ENCODE measurements around the gene P2RY6. TPM values are rescaled to one million over a fixed set of nuclear protein-coding genes. Genes with fewer than 3 reads are reported as not detected.

Gene P2RY6
- total RNA-seq, 1 experiment from 2014 or later, result 0.15 TPM

DNA sequence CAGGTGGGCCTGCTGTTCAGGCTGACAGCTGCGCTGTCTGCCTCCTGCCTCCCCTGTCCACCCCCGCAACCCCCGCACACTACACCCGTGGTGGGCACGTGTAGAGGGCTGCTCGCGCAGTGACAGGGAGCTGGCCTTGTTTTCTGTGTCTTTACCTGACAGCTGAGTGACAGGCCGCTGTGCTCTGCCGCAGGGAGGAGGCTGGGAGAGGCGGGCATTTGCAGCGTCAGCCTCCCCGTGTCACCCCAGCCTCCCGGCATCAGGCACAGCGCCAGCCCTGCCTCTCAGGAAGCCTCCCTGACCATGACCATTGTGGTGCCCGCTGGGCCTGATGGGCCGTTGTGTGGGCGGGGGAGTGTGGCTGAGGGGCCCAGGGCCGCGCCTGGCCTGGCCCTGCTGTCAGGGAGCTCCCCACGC, 72.1 kb downstream of the P2RY6 start:
- CTCF ChIA-PET, result interaction anchor here (1.3 kb wide), 2 partner anchors 9 to 16 kb away, joined by 3 to 5 read pairs; no protein-coding TSS in a partner anchor
- no peaks in the 10 kb centered on the region for H3K27me3 ChIP-seq (ENCODE audit: insufficient read depth, low read length)
- H3K9me3 ChIP-seq (ENCODE audit: control insufficient read depth in 1 of 2, insufficient read depth in 1 of 2, low read depth in 1 of 2, low read length in 2 of 2), result no peaks in the 10 kb centered on the region
- no peak overlapping the region for H3K9ac ChIP-seq (ENCODE audit: low read length)
- RAD21 ChIA-PET (ENCODE audit: low non-redundant PET in 1 of 2, low total read pairs in 2 of 2, uncharacterized antibody in 2 of 2, unreplicated experiment in 2 of 2), result no interaction called here
- BruUV-seq (replicated peaks), result no TSS peak
- DNase-seq (ENCODE audit: low read depth, low spot score) (no peak), ATAC-seq (no peak)
- H3K79me2 ChIP-seq (ENCODE audit: insufficient read depth, low read length), result no peaks in the 10 kb centered on the region
- no peak overlapping the region for H3K27ac ChIP-seq (ENCODE audit: low read depth, low read length)
- intact Hi-C loops (cut with micrococcal nuclease), result no loop called here
- POLR2A ChIA-PET, result no interaction called here
- TF ChIP-seq POLR2AphosphoS5 (IDR thresholded peaks at IDR 0.05; ENCODE audit: low read depth, low read length) (no peak), REST (IDR thresholded peaks at IDR 0.05; ENCODE audit: low read depth) (no peak), POLR2A (IDR thresholded peaks at IDR 0.05; ENCODE audit: borderline replicate concordance, extremely low read depth, insufficient read depth, insufficient read length) (no peak), EZH2phosphoT487 (IDR thresholded peaks at IDR 0.05; ENCODE audit: borderline replicate concordance) (no peak), EGR1 (IDR thresholded peaks at IDR 0.05; ENCODE audit: low read depth) (no peak), CBX3 (IDR thresholded peaks at IDR 0.05; ENCODE audit: low read depth) (no peak), RAD21 (IDR thresholded peaks at IDR 0.05; ENCODE audit: low read depth) (no peak), ELF1 (IDR thresholded peaks at IDR 0.05; ENCODE audit: borderline replicate concordance, low read depth) (no peak), FOSL1 (IDR thresholded peaks at IDR 0.05; ENCODE audit: low read depth) (no peak), SIN3A (IDR thresholded peaks at IDR 0.05; ENCODE audit: low read depth) (no peak), ZFX (IDR thresholded peaks at IDR 0.05) (no peak), EZH2 (IDR thresholded peaks at IDR 0.05) (no peak), SP1 (IDR thresholded peaks at IDR 0.05; ENCODE audit: low read depth) (no peak), CEBPB (IDR thresholded peaks at IDR 0.05; ENCODE audit: low read depth) (no peak), YY1 (IDR thresholded peaks at IDR 0.05; ENCODE audit: extremely low read depth, insufficient replicate concordance, low read depth, low read length) (no peak)
- TF ChIP-seq, protein P1, sequence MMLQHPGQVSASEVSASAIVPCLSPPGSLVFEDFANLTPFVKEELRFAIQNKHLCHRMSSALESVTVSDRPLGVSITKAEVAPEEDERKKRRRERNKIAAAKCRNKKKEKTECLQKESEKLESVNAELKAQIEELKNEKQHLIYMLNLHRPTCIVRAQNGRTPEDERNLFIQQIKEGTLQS (IDR thresholded peaks at IDR 0.05), result no peak
- TF ChIP-seq, protein P2, sequence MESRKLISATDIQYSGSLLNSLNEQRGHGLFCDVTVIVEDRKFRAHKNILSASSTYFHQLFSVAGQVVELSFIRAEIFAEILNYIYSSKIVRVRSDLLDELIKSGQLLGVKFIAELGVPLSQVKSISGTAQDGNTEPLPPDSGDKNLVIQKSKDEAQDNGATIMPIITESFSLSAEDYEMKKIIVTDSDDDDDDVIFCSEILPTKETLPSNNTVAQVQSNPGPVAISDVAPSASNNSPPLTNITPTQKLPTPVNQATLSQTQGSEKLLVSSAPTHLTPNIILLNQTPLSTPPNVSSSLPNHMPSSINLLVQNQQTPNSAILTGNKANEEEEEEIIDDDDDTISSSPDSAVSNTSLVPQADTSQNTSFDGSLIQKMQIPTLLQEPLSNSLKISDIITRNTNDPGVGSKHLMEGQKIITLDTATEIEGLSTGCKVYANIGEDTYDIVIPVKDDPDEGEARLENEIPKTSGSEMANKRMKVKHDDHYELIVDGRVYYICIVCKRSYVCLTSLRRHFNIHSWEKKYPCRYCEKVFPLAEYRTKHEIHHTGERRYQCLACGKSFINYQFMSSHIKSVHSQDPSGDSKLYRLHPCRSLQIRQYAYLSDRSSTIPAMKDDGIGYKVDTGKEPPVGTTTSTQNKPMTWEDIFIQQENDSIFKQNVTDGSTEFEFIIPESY (IDR thresholded peaks at IDR 0.05; ENCODE audit: extremely low read depth, insufficient replicate concordance, low read length), result no peak
- TF ChIP-seq, protein P3, sequence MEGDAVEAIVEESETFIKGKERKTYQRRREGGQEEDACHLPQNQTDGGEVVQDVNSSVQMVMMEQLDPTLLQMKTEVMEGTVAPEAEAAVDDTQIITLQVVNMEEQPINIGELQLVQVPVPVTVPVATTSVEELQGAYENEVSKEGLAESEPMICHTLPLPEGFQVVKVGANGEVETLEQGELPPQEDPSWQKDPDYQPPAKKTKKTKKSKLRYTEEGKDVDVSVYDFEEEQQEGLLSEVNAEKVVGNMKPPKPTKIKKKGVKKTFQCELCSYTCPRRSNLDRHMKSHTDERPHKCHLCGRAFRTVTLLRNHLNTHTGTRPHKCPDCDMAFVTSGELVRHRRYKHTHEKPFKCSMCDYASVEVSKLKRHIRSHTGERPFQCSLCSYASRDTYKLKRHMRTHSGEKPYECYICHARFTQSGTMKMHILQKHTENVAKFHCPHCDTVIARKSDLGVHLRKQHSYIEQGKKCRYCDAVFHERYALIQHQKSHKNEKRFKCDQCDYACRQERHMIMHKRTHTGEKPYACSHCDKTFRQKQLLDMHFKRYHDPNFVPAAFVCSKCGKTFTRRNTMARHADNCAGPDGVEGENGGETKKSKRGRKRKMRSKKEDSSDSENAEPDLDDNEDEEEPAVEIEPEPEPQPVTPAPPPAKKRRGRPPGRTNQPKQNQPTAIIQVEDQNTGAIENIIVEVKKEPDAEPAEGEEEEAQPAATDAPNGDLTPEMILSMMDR (IDR thresholded peaks at IDR 0.05 in 2 of 3, conservative IDR thresholded peaks at IDR 0.05 in 1 of 3; ENCODE audit: borderline replicate concordance in 1 of 3, insufficient read depth in 1 of 3, low read depth in 2 of 3, low read length in 2 of 3), result no peak
- TF ChIP-seq, protein P4, sequence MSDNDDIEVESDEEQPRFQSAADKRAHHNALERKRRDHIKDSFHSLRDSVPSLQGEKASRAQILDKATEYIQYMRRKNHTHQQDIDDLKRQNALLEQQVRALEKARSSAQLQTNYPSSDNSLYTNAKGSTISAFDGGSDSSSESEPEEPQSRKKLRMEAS (IDR thresholded peaks at IDR 0.05), result no peak
- H2AFZ ChIP-seq (ENCODE audit: low read depth, low read length, poor library complexity, severe bottlenecking), result no peak overlapping the region
- no peaks in the 10 kb centered on the region; a peak in 1 of 4 replicates for H3K4me1 ChIP-seq (ENCODE audit: control insufficient read depth in 1 of 2, insufficient read depth in 2 of 2, low read length in 2 of 2)
- no peak overlapping the region for H3K4me3 ChIP-seq (replicated peaks in 1 of 2; ENCODE audit: low read depth in 1 of 2, low read length in 2 of 2)
- no peaks in the 10 kb centered on the region for H4K20me1 ChIP-seq (ENCODE audit: insufficient read depth)
- H3K36me3 ChIP-seq (ENCODE audit: control insufficient read depth in 1 of 2, insufficient read depth in 2 of 2, low read length in 2 of 2), result no peaks in the 10 kb centered on the region
- no peak overlapping the region for H3K4me2 ChIP-seq (ENCODE audit: low read length)
- no peaks in the 10 kb centered on the region for H3K9me2 ChIP-seq (ENCODE audit: insufficient read depth)

Data from HCT116 (cell line).